ENCODE measurements around the gene ACSM3.

Gene ACSM3

GRCh38 chr16:20774703-20775362, 11.0 kb downstream of the ACSM3 start:
- no peak overlapping the region for H3K27ac ChIP-seq (replicated peaks; ENCODE audit: low read length)
- H3K18ac ChIP-seq (ENCODE audit: low read length) = peak overlapping the region; percentile 85
- no peak overlapping the region for H3K4me3 ChIP-seq (ENCODE audit: low read length in 2 of 2)
- peak overlapping the region; percentile 81 for H2AK5ac ChIP-seq (ENCODE audit: low read depth, low read length)
- no CpG with 5 or more reads among the region's 7 CpGs for WGBS, 2 donors (ENCODE audit: extremely low coverage in 2 of 2, insufficient read length in 2 of 2, insufficient replicate concordance in 1 of 2)
- no peak overlapping the region for H2AFZ ChIP-seq (ENCODE audit: low read length)
- no peak overlapping the region for H2BK5ac ChIP-seq (ENCODE audit: low read length)
- no peak overlapping the region for H3K4ac ChIP-seq (ENCODE audit: low read length)
- no peak overlapping the region for H3K4me2 ChIP-seq (ENCODE audit: insufficient read depth, low read length, poor library complexity, severe bottlenecking)
- H2BK12ac ChIP-seq (ENCODE audit: low read length) = no peak overlapping the region
- DNase-seq (ENCODE audit: low spot score) = peak; percentile 44
- no peaks in the 10 kb centered on the region for H3K27me3 ChIP-seq (ENCODE audit: control insufficient read depth in 3 of 3, insufficient read depth in 3 of 3, low read depth in 1 of 3, low read length in 3 of 3)
- H2BK15ac ChIP-seq (ENCODE audit: low read length) = no peak overlapping the region
- no peaks in the 10 kb centered on the region for H3K36me3 ChIP-seq (replicated peaks in 1 of 2; ENCODE audit: control insufficient read depth in 2 of 2, insufficient read depth in 2 of 2, low read length in 2 of 2)
- H3K4me1 ChIP-seq (ENCODE audit: control insufficient read depth in 2 of 2, insufficient read depth in 1 of 2, low read depth in 1 of 2, low read length in 2 of 2) = no peaks in the 10 kb centered on the region
- H2BK120ac ChIP-seq (ENCODE audit: low read depth, low read length) = no peak overlapping the region
- H3K23ac ChIP-seq (ENCODE audit: low read depth, low read length, poor library complexity) = peak overlapping the region; percentile 65
- no peak overlapping the region for H3K14ac ChIP-seq (ENCODE audit: low read length)
- no peak overlapping the region for H3K9ac ChIP-seq (ENCODE audit: low read depth, low read length, poor library complexity)
- no peak overlapping the region for H4K8ac ChIP-seq (ENCODE audit: low read depth, low read length)
- H3K79me1 ChIP-seq (ENCODE audit: low read depth, low read length) = no peaks in the 10 kb centered on the region
- no peaks in the 10 kb centered on the region for H3K9me3 ChIP-seq (replicated peaks in 1 of 2; ENCODE audit: control insufficient read depth in 2 of 2, insufficient read depth in 1 of 2, low read depth in 1 of 2, low read length in 2 of 2)
- H4K91ac ChIP-seq (ENCODE audit: low read depth, low read length, poor library complexity) = no peak overlapping the region

DNA sequence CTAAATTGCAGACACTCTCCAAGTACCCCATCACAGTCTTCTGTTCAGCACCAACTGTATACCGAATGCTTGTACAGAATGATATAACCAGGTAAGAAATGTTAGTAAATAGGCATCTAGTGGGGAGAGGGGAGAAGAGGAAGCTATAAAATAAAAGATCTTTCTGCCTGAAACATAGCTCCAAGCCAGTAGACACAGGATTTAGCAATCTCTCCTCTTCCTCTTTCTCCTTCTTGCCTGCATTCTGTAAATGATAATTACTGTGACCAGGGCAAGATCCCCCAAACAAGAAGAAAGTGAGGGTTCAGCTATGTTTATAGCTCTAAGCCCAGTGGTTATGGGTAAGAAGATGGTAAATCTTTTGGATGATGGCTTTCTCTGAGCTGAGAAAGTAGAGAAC, 17.9 kb downstream of the ACSM3 start:
- Histone ChIP-seq H4K91ac (ENCODE audit: low read depth, low read length, poor library complexity) (no peak overlapping the region), H3K4me3 (ENCODE audit: low read length in 2 of 2) (no peak overlapping the region), H2AFZ (ENCODE audit: low read length) (no peak overlapping the region), H3K36me3 (replicated peaks in 1 of 2; ENCODE audit: control insufficient read depth in 2 of 2, insufficient read depth in 2 of 2, low read length in 2 of 2) (no peaks in the 10 kb centered on the region), H4K8ac (ENCODE audit: low read depth, low read length) (no peak overlapping the region), H2BK15ac (ENCODE audit: low read length) (no peak overlapping the region), H2BK5ac (ENCODE audit: low read length) (no peak overlapping the region), H3K9me3 (replicated peaks in 1 of 2; ENCODE audit: control insufficient read depth in 2 of 2, insufficient read depth in 1 of 2, low read depth in 1 of 2, low read length in 2 of 2) (no peaks in the 10 kb centered on the region), H3K4me2 (ENCODE audit: insufficient read depth, low read length, poor library complexity, severe bottlenecking) (no peak overlapping the region), H3K27ac (replicated peaks; ENCODE audit: low read length) (no peak overlapping the region), H3K23ac (ENCODE audit: low read depth, low read length, poor library complexity) (no peak overlapping the region), H2BK120ac (ENCODE audit: low read depth, low read length) (no peak overlapping the region), H3K18ac (ENCODE audit: low read length) (no peak overlapping the region), H2AK5ac (ENCODE audit: low read depth, low read length) (no peak overlapping the region), H3K4ac (ENCODE audit: low read length) (no peak overlapping the region), H3K14ac (ENCODE audit: low read length) (no peak overlapping the region), H3K27me3 (ENCODE audit: control insufficient read depth in 3 of 3, insufficient read depth in 3 of 3, low read depth in 1 of 3, low read length in 3 of 3) (no peaks in the 10 kb centered on the region), H2BK12ac (ENCODE audit: low read length) (no peak overlapping the region), H3K4me1 (ENCODE audit: control insufficient read depth in 2 of 2, insufficient read depth in 1 of 2, low read depth in 1 of 2, low read length in 2 of 2) (no peaks in the 10 kb centered on the region), H3K79me1 (ENCODE audit: low read depth, low read length) (no peaks in the 10 kb centered on the region), H3K9ac (ENCODE audit: low read depth, low read length, poor library complexity) (no peak overlapping the region)
- DNase-seq (ENCODE audit: low spot score) = no peak
- WGBS, 2 donors (ENCODE audit: extremely low coverage in 2 of 2, insufficient read length in 2 of 2, insufficient replicate concordance in 1 of 2) = no CpG with 5 or more reads among the region's 1 CpG

DNA sequence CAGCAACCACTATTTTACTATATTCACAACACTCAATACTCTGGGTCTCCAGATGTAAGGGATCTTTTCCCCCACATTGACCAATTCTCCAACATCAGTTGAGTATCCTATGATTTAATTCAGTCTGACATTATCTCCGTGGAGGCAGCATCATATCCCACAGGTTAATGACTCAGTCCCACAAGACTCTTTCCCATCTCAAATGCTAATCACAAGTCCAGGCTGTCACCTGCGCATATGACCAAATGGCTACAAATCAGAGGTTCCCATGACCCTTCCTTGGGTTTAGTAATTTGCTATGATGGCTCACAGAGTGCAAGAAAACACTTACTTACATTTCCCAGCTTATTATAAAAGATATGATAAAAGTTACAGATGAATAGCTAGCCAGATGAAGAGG, 18.7 kb downstream of the ACSM3 start:
- no CpG with 5 or more reads among the region's 2 CpGs for WGBS, 2 donors (ENCODE audit: extremely low coverage in 2 of 2, insufficient read length in 2 of 2, insufficient replicate concordance in 1 of 2)
- no peak overlapping the region for H3K4me3 ChIP-seq (ENCODE audit: low read length in 2 of 2)
- no peak overlapping the region for H2BK12ac ChIP-seq (ENCODE audit: low read length)
- no peak overlapping the region for H3K9ac ChIP-seq (ENCODE audit: low read depth, low read length, poor library complexity)
- H2BK5ac ChIP-seq (ENCODE audit: low read length) = no peak overlapping the region
- H3K9me3 ChIP-seq (replicated peaks in 1 of 2; ENCODE audit: control insufficient read depth in 2 of 2, insufficient read depth in 1 of 2, low read depth in 1 of 2, low read length in 2 of 2) = no peaks in the 10 kb centered on the region
- no peaks in the 10 kb centered on the region for H3K79me1 ChIP-seq (ENCODE audit: low read depth, low read length)
- H2BK120ac ChIP-seq (ENCODE audit: low read depth, low read length) = no peak overlapping the region
- H4K91ac ChIP-seq (ENCODE audit: low read depth, low read length, poor library complexity) = no peak overlapping the region
- no peak overlapping the region for H3K14ac ChIP-seq (ENCODE audit: low read length)
- H3K27me3 ChIP-seq (ENCODE audit: control insufficient read depth in 3 of 3, insufficient read depth in 3 of 3, low read depth in 1 of 3, low read length in 3 of 3) = no peaks in the 10 kb centered on the region
- H2AK5ac ChIP-seq (ENCODE audit: low read depth, low read length) = no peak overlapping the region
- H3K23ac ChIP-seq (ENCODE audit: low read depth, low read length, poor library complexity) = no peak overlapping the region
- no peak overlapping the region for H3K4me2 ChIP-seq (ENCODE audit: insufficient read depth, low read length, poor library complexity, severe bottlenecking)
- no peak overlapping the region for H3K18ac ChIP-seq (ENCODE audit: low read length)
- no peak overlapping the region for H3K4ac ChIP-seq (ENCODE audit: low read length)
- no peak overlapping the region for H4K8ac ChIP-seq (ENCODE audit: low read depth, low read length)
- no peaks in the 10 kb centered on the region for H3K36me3 ChIP-seq (replicated peaks in 1 of 2; ENCODE audit: control insufficient read depth in 2 of 2, insufficient read depth in 2 of 2, low read length in 2 of 2)
- H2BK15ac ChIP-seq (ENCODE audit: low read length) = no peak overlapping the region
- no peak overlapping the region for H3K27ac ChIP-seq (replicated peaks; ENCODE audit: low read length)
- no peaks in the 10 kb centered on the region for H3K4me1 ChIP-seq (ENCODE audit: control insufficient read depth in 2 of 2, insufficient read depth in 1 of 2, low read depth in 1 of 2, low read length in 2 of 2)
- H2AFZ ChIP-seq (ENCODE audit: low read length) = no peak overlapping the region
- DNase-seq (ENCODE audit: low spot score) = no peak

DNA sequence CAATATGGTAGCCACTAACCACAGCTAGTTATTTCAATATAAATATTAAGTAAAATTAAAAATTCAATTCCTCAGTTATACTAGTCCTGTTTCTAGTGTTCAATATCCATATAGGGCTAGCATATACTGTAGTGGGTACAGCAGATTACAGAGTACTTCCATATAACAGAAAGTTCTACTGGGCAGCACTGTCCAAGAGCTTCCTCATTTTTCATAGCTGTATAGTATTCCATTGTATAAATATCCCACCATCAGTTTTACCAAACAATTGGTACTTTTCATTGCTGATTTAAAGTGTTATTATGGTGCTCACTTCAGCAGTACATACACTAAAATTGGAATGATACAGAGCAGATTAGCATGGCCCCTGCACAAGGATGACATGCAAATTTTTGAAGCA, 20.4 kb downstream of the ACSM3 start:
- Histone ChIP-seq H3K36me3 (replicated peaks in 1 of 2; ENCODE audit: control insufficient read depth in 2 of 2, insufficient read depth in 2 of 2, low read length in 2 of 2) (no peaks in the 10 kb centered on the region), H3K4ac (ENCODE audit: low read length) (no peak overlapping the region), H3K9ac (ENCODE audit: low read depth, low read length, poor library complexity) (no peak overlapping the region), H2BK120ac (ENCODE audit: low read depth, low read length) (no peak overlapping the region), H3K14ac (ENCODE audit: low read length) (no peak overlapping the region), H2BK15ac (ENCODE audit: low read length) (no peak overlapping the region), H4K8ac (ENCODE audit: low read depth, low read length) (no peak overlapping the region), H2BK5ac (ENCODE audit: low read length) (no peak overlapping the region), H3K79me1 (ENCODE audit: low read depth, low read length) (no peaks in the 10 kb centered on the region), H3K4me1 (ENCODE audit: control insufficient read depth in 2 of 2, insufficient read depth in 1 of 2, low read depth in 1 of 2, low read length in 2 of 2) (no peaks in the 10 kb centered on the region), H2AFZ (ENCODE audit: low read length) (no peak overlapping the region), H3K27ac (replicated peaks; ENCODE audit: low read length) (no peak overlapping the region), H3K23ac (ENCODE audit: low read depth, low read length, poor library complexity) (no peak overlapping the region), H3K9me3 (replicated peaks in 1 of 2; ENCODE audit: control insufficient read depth in 2 of 2, insufficient read depth in 1 of 2, low read depth in 1 of 2, low read length in 2 of 2) (no peaks in the 10 kb centered on the region), H2BK12ac (ENCODE audit: low read length) (no peak overlapping the region), H3K27me3 (ENCODE audit: control insufficient read depth in 3 of 3, insufficient read depth in 3 of 3, low read depth in 1 of 3, low read length in 3 of 3) (no peaks in the 10 kb centered on the region), H3K18ac (ENCODE audit: low read length) (no peak overlapping the region), H3K4me2 (ENCODE audit: insufficient read depth, low read length, poor library complexity, severe bottlenecking) (no peak overlapping the region), H2AK5ac (ENCODE audit: low read depth, low read length) (no peak overlapping the region), H3K4me3 (ENCODE audit: low read length in 2 of 2) (no peak overlapping the region), H4K91ac (ENCODE audit: low read depth, low read length, poor library complexity) (no peak overlapping the region)
- DNase-seq (ENCODE audit: low spot score) = no peak

All from neuronal stem cell (in vitro differentiated cells).